Stimulated activated memory B cell treated with anti-CD40 and anti-IgM and Interleukin-4, amounts not matched to agents 10 μg/mL and 1 μg/mL and 100 μg/mL, for 72 hours (primary cell): ENCODE measurements around the gene PAFAH1B1.

Experiments
- ATAC-seq: fragments of 150-1000 bp; cut with Tn5 transposase; 2 replicates; pipeline ENCODE4 v1.10.0; 2021
- H3K27ac Mint-ChIP-seq: one replicate; pipeline ENCODE4 v1.8.0; 2022; ENCODE audit warnings: mild to moderate bottlenecking, mixed read lengths
- H3K27me3 Mint-ChIP-seq: one replicate; pipeline ENCODE4 v1.8.0; 2022; ENCODE audit warnings: mixed read lengths
- H3K36me3 Mint-ChIP-seq: one replicate; pipeline ENCODE4 v1.8.0; 2022; ENCODE audit warnings: mixed read lengths
- H3K4me1 Mint-ChIP-seq: one replicate; pipeline ENCODE4 v1.8.0; 2022; ENCODE audit warnings: mixed read lengths
- H3K4me3 Mint-ChIP-seq: one replicate; pipeline ENCODE4 v1.8.0; 2022; ENCODE audit warnings: mild to moderate bottlenecking, moderate library complexity, mixed read lengths
- H3K9me3 Mint-ChIP-seq: one replicate; pipeline ENCODE4 v1.8.0; 2022; ENCODE audit warnings: mixed read lengths

PAFAH1B1 gene

GRCh38 chr17:2707721-2708584 lies 114.5 kb downstream of the PAFAH1B1 start:
- peak overlapping the region; percentile 83 for H3K27ac Mint-ChIP-seq
- no peaks in the 10 kb centered on the region for H3K9me3 Mint-ChIP-seq

GRCh38 chr17:2708585-2709182 lies 115.2 kb downstream of the PAFAH1B1 start:
- peak; percentile 82 for ATAC-seq
- H3K4me1 Mint-ChIP-seq: peaks cover 67% of the 10 kb centered on the region
- no peaks in the 10 kb centered on the region for H3K27me3 Mint-ChIP-seq
- no peaks in the 10 kb centered on the region for H3K9me3 Mint-ChIP-seq
- H3K4me3 Mint-ChIP-seq: peak overlapping the region; percentile 89
- peak overlapping the region; percentile 83 for H3K27ac Mint-ChIP-seq
- H3K36me3 Mint-ChIP-seq: peaks cover 14% of the 10 kb centered on the region

More at GRCh38 chr17:2707721-2708584, 114.5 kb downstream of the PAFAH1B1 start:
- H3K4me3 Mint-ChIP-seq: peak overlapping the region; percentile 89
- peaks cover 19% of the 10 kb centered on the region for H3K36me3 Mint-ChIP-seq
- no peak for ATAC-seq
- no peaks in the 10 kb centered on the region for H3K27me3 Mint-ChIP-seq
- H3K4me1 Mint-ChIP-seq: peaks cover 67% of the 10 kb centered on the region

- ATAC-seq: no peak
- peak overlapping the region; percentile 89 for H3K4me3 Mint-ChIP-seq
- peak overlapping the region; percentile 83 for H3K27ac Mint-ChIP-seq
- no peaks in the 10 kb centered on the region for H3K9me3 Mint-ChIP-seq
- H3K27me3 Mint-ChIP-seq: no peaks in the 10 kb centered on the region
- peaks cover 14% of the 10 kb centered on the region for H3K36me3 Mint-ChIP-seq
- peaks cover 67% of the 10 kb centered on the region for H3K4me1 Mint-ChIP-seq
Measured at GRCh38 chr17:2709183-2709661, 115.8 kb downstream of the PAFAH1B1 start.

GRCh38 chr17:2710071-2710802 lies 116.8 kb downstream of the PAFAH1B1 start:
- Mint-ChIP-seq H3K9me3 (no peaks in the 10 kb centered on the region), H3K27me3 (no peaks in the 10 kb centered on the region), H3K4me3 (peak overlapping the region; percentile 89), H3K36me3 (peaks cover 5% of the 10 kb centered on the region), H3K27ac (peak overlapping the region; percentile 83), H3K4me1 (peaks cover 59% of the 10 kb centered on the region)
- no peak for ATAC-seq

- no peaks in the 10 kb centered on the region for H3K9me3 Mint-ChIP-seq
- peak overlapping the region; percentile 83 for H3K27ac Mint-ChIP-seq
- ATAC-seq: peak; percentile 53
- H3K4me1 Mint-ChIP-seq: peaks cover 53% of the 10 kb centered on the region
- H3K4me3 Mint-ChIP-seq: peak overlapping the region; percentile 89
- no peaks in the 10 kb centered on the region for H3K27me3 Mint-ChIP-seq
- no peaks in the 10 kb centered on the region for H3K36me3 Mint-ChIP-seq
Measured at GRCh38 chr17:2710803-2711607, 117.6 kb downstream of the PAFAH1B1 start.

GRCh38 chr17:2711608-2712299 lies 118.3 kb downstream of the PAFAH1B1 start, which contains the start of gene CLUH:
CLUH (minus strand) TSS chr17:2711764; CDS start chr17:2711661, 103 bp downstream.
- Mint-ChIP-seq H3K9me3 (no peaks in the 10 kb centered on the region), H3K27me3 (no peaks in the 10 kb centered on the region), H3K36me3 (no peaks in the 10 kb centered on the region), H3K4me3 (peak within 1 kb of the TSS; percentile 89), H3K4me1 (peaks cover 47% of the 10 kb centered on the region), H3K27ac (peak within 1 kb of the TSS; percentile 83)
- peak; percentile 88 for ATAC-seq

GRCh38 chr17:2712300-2713043 lies 119.0 kb downstream of the PAFAH1B1 start:
- Mint-ChIP-seq H3K4me1 (peaks cover 42% of the 10 kb centered on the region), H3K27ac (peak overlapping the region; percentile 83), H3K27me3 (no peaks in the 10 kb centered on the region), H3K36me3 (no peaks in the 10 kb centered on the region), H3K4me3 (peak overlapping the region; percentile 83), H3K9me3 (no peaks in the 10 kb centered on the region)
- ATAC-seq: no peak

- Mint-ChIP-seq H3K36me3 (no peaks in the 10 kb centered on the region), H3K27ac (no peak overlapping the region), H3K27me3 (no peaks in the 10 kb centered on the region), H3K4me1 (peaks cover 31% of the 10 kb centered on the region), H3K9me3 (no peaks in the 10 kb centered on the region), H3K4me3 (no peak overlapping the region)
- no peak for ATAC-seq
Measured at GRCh38 chr17:2713881-2714280, 120.4 kb downstream of the PAFAH1B1 start.

- H3K27ac Mint-ChIP-seq: no peak overlapping the region
Measured at GRCh38 chr17:2716649-2717048, 123.2 kb downstream of the PAFAH1B1 start.

GRCh38 chr17:2718150-2718938 lies 124.9 kb downstream of the PAFAH1B1 start:
- peaks cover 9% of the 10 kb centered on the region for H3K27me3 Mint-ChIP-seq
- ATAC-seq: no peak
- no peaks in the 10 kb centered on the region for H3K9me3 Mint-ChIP-seq
- no peaks in the 10 kb centered on the region for H3K4me1 Mint-ChIP-seq
- no peak overlapping the region for H3K27ac Mint-ChIP-seq
- no peak overlapping the region for H3K4me3 Mint-ChIP-seq
- no peaks in the 10 kb centered on the region for H3K36me3 Mint-ChIP-seq

More at GRCh38 chr17:2716649-2717048, 123.2 kb downstream of the PAFAH1B1 start:
- Mint-ChIP-seq H3K36me3 (no peaks in the 10 kb centered on the region), H3K27me3 (no peaks in the 10 kb centered on the region), H3K4me3 (no peak overlapping the region), H3K9me3 (no peaks in the 10 kb centered on the region), H3K4me1 (peaks cover 10% of the 10 kb centered on the region)
- no peak for ATAC-seq

GRCh38 chr17:2719861-2720260 lies 126.4 kb downstream of the PAFAH1B1 start:
- no peak overlapping the region for H3K27ac Mint-ChIP-seq
- no peaks in the 10 kb centered on the region for H3K4me1 Mint-ChIP-seq
- no peaks in the 10 kb centered on the region for H3K36me3 Mint-ChIP-seq
- H3K9me3 Mint-ChIP-seq: no peaks in the 10 kb centered on the region
- no peak for ATAC-seq
- H3K4me3 Mint-ChIP-seq: no peak overlapping the region
- peaks cover 18% of the 10 kb centered on the region for H3K27me3 Mint-ChIP-seq

- Mint-ChIP-seq H3K27me3 (peaks cover 32% of the 10 kb centered on the region), H3K4me1 (peaks cover 7% of the 10 kb centered on the region), H3K27ac (no peak overlapping the region), H3K36me3 (no peaks in the 10 kb centered on the region), H3K4me3 (no peak overlapping the region), H3K9me3 (no peaks in the 10 kb centered on the region)
- no peak for ATAC-seq
Measured at GRCh38 chr17:2721603-2722002, 128.1 kb downstream of the PAFAH1B1 start.

GRCh38 chr17:2722611-2723010 lies 129.2 kb downstream of the PAFAH1B1 start:
- Mint-ChIP-seq H3K9me3 (no peaks in the 10 kb centered on the region), H3K4me3 (no peak overlapping the region), H3K4me1 (peaks cover 7% of the 10 kb centered on the region), H3K36me3 (no peaks in the 10 kb centered on the region), H3K27me3 (peaks cover 42% of the 10 kb centered on the region), H3K27ac (no peak overlapping the region)
- no peak for ATAC-seq
